Stomach (tissue), 9 donors: ENCODE results near the gene DKKL1. TPM values are rescaled to one million over a fixed set of nuclear protein-coding genes. Genes with fewer than 3 reads are reported as not detected.

Experiments
- DNase-seq, 2 donors: peaks; one replicate each; pipeline versions ENCODE4 v3.0.0 to v3.0.0-alpha.2; 2013 to 2019
- H3K27ac ChIP-seq, 5 donors: fragments of 200-600 bp in 4 of 5; sonication (generic) in 4 of 5; one replicate each; pipeline ENCODE4 v1.5.1; 2013 to 2019; ENCODE audit warnings: mild to moderate bottlenecking in 1 of 5, moderate library complexity in 1 of 5
- H3K27me3 ChIP-seq, 3 donors: fragments of 200-600 bp; sonication (generic); one replicate each; pipeline ENCODE4 v1.5.1; 2017 to 2019; ENCODE audit warnings: mixed run types in 1 of 3
- H3K36me3 ChIP-seq, 4 donors: fragments of 200-600 bp; sonication (generic); 1 replicate in 3 of 4; 2 replicates in 1 of 4; pipeline ENCODE4 v1.5.1; 2016 to 2019
- H3K4me1 ChIP-seq, 4 donors: fragments of 200-600 bp; sonication (generic); one replicate each; pipeline ENCODE4 v1.5.1; 2016 to 2019
- H3K4me3 ChIP-seq, 4 donors: fragments of 200-600 bp; sonication (generic) in 3 of 4; one replicate each; pipeline ENCODE4 v1.5.1; 2016 to 2019; ENCODE audit warnings: mild to moderate bottlenecking in 1 of 4
- H3K9me3 ChIP-seq, 4 donors: fragments of 200-600 bp; sonication (generic); one replicate each; pipeline ENCODE4 v1.5.1; 2016 to 2019
- EP300 ChIP-seq: sonication (generic); formaldehyde crosslinking; IDR thresholded peaks from one replicate; pipeline ENCODE4 v1.6.1; 2017; ENCODE audit warnings: antibody characterized with exemption
- POLR2A ChIP-seq, 4 donors: fragments of 450-650 bp; IDR thresholded peaks; one replicate each; pipeline ENCODE4 v1.6.1; 2016; ENCODE audit warnings: antibody characterized with exemption in 4 of 4, control low read depth in 2 of 4, mild to moderate bottlenecking in 1 of 4, moderate library complexity in 1 of 4
- POLR2AphosphoS5 ChIP-seq, 3 donors: sonication (generic); formaldehyde crosslinking; IDR thresholded peaks; one replicate each; pipeline ENCODE4 v1.6.1; 2016; ENCODE audit warnings: antibody characterized with exemption in 3 of 3
- WGBS, 5 donors: extraction: QIAGEN DNeasy Blood & Tissue Kit in 3 of 5; methylation state at CpG; one replicate each; pipeline versions ENCODE4 v1.1.5 to v1.1.7; 2013 to 2018; 5-methylcytosine and 5-hydroxymethylcytosine counted together
- intact Hi-C: fragments of 100-400 bp; cut with DNase I; formaldehyde crosslinking; loops from one replicate; pipeline ENCODE4 v1.15.1; 2023; ENCODE audit warnings: low total_unique reads
- polyA plus RNA-seq, 3 donors: library from polyadenylated mRNA; stranded (reverse); fragments of 200-250 nt; gene quantifications; one replicate each; pipeline ENCODE4 v1.2.3, GENCODE V29; 2013
- total RNA-seq, 5 donors: library from RNA; depleted of rRNA; stranded (reverse); fragments of >200 nt; gene quantifications; one replicate each; pipeline versions ENCODE4 v1.1.0 to v1.2.3, GENCODE V29; 2014 to 2016
- TF ChIP-seq, protein P1 (sequence below), 7 experiments: fragments of 450-650 bp in 4 of 7; fragments of 200-600 bp in 3 of 7; sonication (generic) in 3 of 7; IDR thresholded peaks; one replicate each; pipeline ENCODE4 v1.5.1; 2016 to 2019; ENCODE audit warnings: antibody characterized with exemption in 7 of 7, control low read depth in 2 of 7, mild to moderate bottlenecking in 1 of 7
- donor health status: healthy with polysubstance abuse.
- donor health status: Bipolar disorder and iron deficiency.
- donor health status: healthy.

Gene DKKL1
- total and polyA plus RNA-seq, 8 donors = 0.35 TPM; not detected in 7

GRCh38 chr19:49357186-49357585 lies 6.5 kb upstream of the DKKL1 start:
- 85 to 93% (median 88%) methylated on average over 7 to 9 of the region's 9 CpGs for WGBS, 5 donors
- TF ChIP-seq POLR2AphosphoS5 (IDR thresholded peaks at IDR 0.05) (no peak), POLR2A (IDR thresholded peaks at IDR 0.05) (no peak), EP300 (no peak)
- TF ChIP-seq, protein P1, sequence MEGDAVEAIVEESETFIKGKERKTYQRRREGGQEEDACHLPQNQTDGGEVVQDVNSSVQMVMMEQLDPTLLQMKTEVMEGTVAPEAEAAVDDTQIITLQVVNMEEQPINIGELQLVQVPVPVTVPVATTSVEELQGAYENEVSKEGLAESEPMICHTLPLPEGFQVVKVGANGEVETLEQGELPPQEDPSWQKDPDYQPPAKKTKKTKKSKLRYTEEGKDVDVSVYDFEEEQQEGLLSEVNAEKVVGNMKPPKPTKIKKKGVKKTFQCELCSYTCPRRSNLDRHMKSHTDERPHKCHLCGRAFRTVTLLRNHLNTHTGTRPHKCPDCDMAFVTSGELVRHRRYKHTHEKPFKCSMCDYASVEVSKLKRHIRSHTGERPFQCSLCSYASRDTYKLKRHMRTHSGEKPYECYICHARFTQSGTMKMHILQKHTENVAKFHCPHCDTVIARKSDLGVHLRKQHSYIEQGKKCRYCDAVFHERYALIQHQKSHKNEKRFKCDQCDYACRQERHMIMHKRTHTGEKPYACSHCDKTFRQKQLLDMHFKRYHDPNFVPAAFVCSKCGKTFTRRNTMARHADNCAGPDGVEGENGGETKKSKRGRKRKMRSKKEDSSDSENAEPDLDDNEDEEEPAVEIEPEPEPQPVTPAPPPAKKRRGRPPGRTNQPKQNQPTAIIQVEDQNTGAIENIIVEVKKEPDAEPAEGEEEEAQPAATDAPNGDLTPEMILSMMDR (IDR thresholded peaks at IDR 0.05) = no peak
- Histone ChIP-seq H3K4me3 (no peak overlapping the region), H3K4me1 (peaks cover 5 to 51% (median 24%) of the 10 kb centered on the region in 4 donors), H3K27me3 (peaks cover 0 to 12% (median 0%) of the 10 kb centered on the region in 3 donors), H3K36me3 (peaks cover 18 to 75% (median 68%) of the 10 kb centered on the region in 4 donors), H3K27ac (peak overlapping the region in 4 of 5 donors; percentile 37 to 67 (median 64)), H3K9me3 (no peaks in the 10 kb centered on the region)
- no peak for DNase-seq
- intact Hi-C loops = no loop called here

DNA sequence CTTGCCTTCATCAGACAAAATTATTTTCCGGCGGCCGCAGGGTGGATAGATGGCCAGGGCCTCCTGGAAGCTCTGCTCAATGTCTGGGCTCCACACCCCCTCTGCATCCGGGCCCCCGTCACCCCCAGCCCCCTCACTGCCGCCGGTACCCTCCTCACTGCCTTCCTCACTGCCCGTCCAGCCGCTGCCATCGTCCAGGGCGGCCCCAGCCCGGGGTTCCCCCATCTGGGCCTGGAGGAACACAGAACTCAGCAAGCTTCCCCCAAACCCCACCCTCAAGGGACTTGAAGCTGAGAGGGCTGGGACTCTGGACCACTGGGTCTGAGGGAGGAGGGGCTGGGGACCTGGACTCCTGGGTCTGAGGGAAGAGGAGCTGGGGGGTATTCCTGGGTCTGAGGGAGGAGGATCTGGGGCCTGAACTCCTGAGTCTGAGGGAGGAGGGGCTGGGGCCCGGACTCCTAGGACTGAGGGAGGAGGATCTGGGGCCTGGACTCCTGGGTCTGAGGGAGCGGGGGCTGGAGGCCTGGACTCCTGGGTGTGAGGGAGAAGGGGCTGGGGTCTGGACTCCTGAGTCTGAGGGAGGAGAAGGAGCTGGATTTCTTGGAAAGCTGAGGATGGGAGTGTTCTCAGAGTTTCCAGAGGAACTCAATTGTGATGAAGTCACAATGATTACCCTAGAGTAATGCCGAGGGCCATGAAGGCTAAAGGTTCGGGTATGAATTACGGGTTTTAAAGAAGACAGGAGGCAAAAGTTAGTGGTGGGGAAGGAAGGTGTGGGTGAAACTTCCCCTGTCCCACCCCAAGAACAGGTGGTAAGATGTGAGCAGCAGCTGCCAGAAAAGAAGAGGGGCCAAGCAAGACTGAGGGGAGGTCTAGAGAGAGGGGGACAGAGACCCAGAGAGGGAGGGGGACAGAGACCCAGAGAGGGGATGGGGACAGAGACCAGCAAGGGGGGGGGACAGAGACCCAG lies 3.5 kb upstream of the DKKL1 start:
- DNase-seq = peak in 1 of 2 donors; percentile 36
- intact Hi-C loops = no loop called here
- H3K36me3 ChIP-seq = peaks cover 6 to 46% (median 39%) of the 10 kb centered on the region in 4 donors
- WGBS, 5 donors = 71 to 88% (median 85%) methylated on average over 14 to 17 of the region's 17 CpGs
- no peak overlapping the region for H3K4me3 ChIP-seq
- TF ChIP-seq EP300 (no peak), POLR2A (IDR thresholded peaks at IDR 0.05) (no peak), POLR2AphosphoS5 (IDR thresholded peaks at IDR 0.05) (no peak)
- TF ChIP-seq, protein P1 (IDR thresholded peaks at IDR 0.05) = no peak
- H3K4me1 ChIP-seq = peaks cover 20 to 74% (median 44%) of the 10 kb centered on the region in 4 donors
- no peaks in the 10 kb centered on the region for H3K9me3 ChIP-seq
- H3K27ac ChIP-seq = peak overlapping the region in 4 of 5 donors; percentile 13 to 94 (median 94)
- H3K27me3 ChIP-seq = peaks cover 0 to 33% (median 9%) of the 10 kb centered on the region in 3 donors

- peak overlapping the region; percentile 63 to 82 (median 76) for H3K4me3 ChIP-seq
- DNase-seq = peak; percentile 80 to 96
- peaks cover 0 to 33% (median 31%) of the 10 kb centered on the region in 4 donors for H3K36me3 ChIP-seq
- H3K27ac ChIP-seq = peak overlapping the region; percentile 82 to 95 (median 94)
- 1 to 9% (median 6%) methylated on average over 7 to 27 of the region's 27 CpGs for WGBS, 5 donors
- peaks cover 18 to 60% (median 39%) of the 10 kb centered on the region in 4 donors for H3K4me1 ChIP-seq
- peaks cover 0 to 33% (median 9%) of the 10 kb centered on the region in 3 donors for H3K27me3 ChIP-seq
- intact Hi-C loops = no loop called here
- TF ChIP-seq POLR2AphosphoS5 (IDR thresholded peaks at IDR 0.05) (peak; percentile 21 to 51 (median 26)), EP300 (no peak), POLR2A (IDR thresholded peaks at IDR 0.05) (no peak)
- TF ChIP-seq, protein P1 (IDR thresholded peaks at IDR 0.05) = no peak
- H3K9me3 ChIP-seq = no peaks in the 10 kb centered on the region
Observed at GRCh38 chr19:49361438-49362047, 2.1 kb upstream of the DKKL1 start.
